ENCODE results near the gene SCN3A. TPM values are rescaled to one million over a fixed set of nuclear protein-coding genes. Genes with fewer than 3 reads are reported as not detected.

The SCN3A gene
- total RNA-seq, 2 donors from 2014 or later = 0.40 to 0.80 TPM

- no peak for DNase-seq
- intact Hi-C loops (cut with DNase I) = loop anchor here (10.0 kb wide), 1 partner anchor 187 kb away; no protein-coding TSS in a partner anchor
- Histone ChIP-seq H3K9me3 (no peaks in the 10 kb centered on the region), H3K4me3 (no peak overlapping the region), H3K4me1 (no peaks in the 10 kb centered on the region), H3K36me3 (no peaks in the 10 kb centered on the region), H3K27ac (no peak overlapping the region), H3K27me3 (no peaks in the 10 kb centered on the region), H3K9ac (ENCODE audit: low read depth in 2 of 2, low read length in 2 of 2) (no peak overlapping the region)
- no peak for TF ChIP-seq CTCF (IDR thresholded peaks at IDR 0.05)
Measured at GRCh38 chr2:165202239-165202638, 1.6 kb downstream of the SCN3A start.

- Histone ChIP-seq H3K4me3 (no peak overlapping the region), H3K4me1 (no peaks in the 10 kb centered on the region), H3K27ac (no peak overlapping the region), H3K9me3 (no peaks in the 10 kb centered on the region), H3K36me3 (no peaks in the 10 kb centered on the region), H3K27me3 (no peaks in the 10 kb centered on the region), H3K9ac (ENCODE audit: low read depth in 2 of 2, low read length in 2 of 2) (no peak overlapping the region)
- intact Hi-C loops (cut with DNase I) = no loop called here
- no peak for DNase-seq
- no peak for TF ChIP-seq CTCF (IDR thresholded peaks at IDR 0.05)
Measured at GRCh38 chr2:165198181-165198580, 5.7 kb downstream of the SCN3A start.

GRCh38 chr2:165197346-165197745 lies 6.5 kb downstream of the SCN3A start:
- DNase-seq = no peak
- no peak overlapping the region for H3K4me3 ChIP-seq
- intact Hi-C loops (cut with DNase I) = no loop called here
- no peak overlapping the region for H3K27ac ChIP-seq
- no peaks in the 10 kb centered on the region for H3K27me3 ChIP-seq
- no peak overlapping the region for H3K9ac ChIP-seq (ENCODE audit: low read depth in 2 of 2, low read length in 2 of 2)
- no peak for TF ChIP-seq CTCF (IDR thresholded peaks at IDR 0.05)
- H3K9me3 ChIP-seq = no peaks in the 10 kb centered on the region
- H3K36me3 ChIP-seq = no peaks in the 10 kb centered on the region
- H3K4me1 ChIP-seq = no peaks in the 10 kb centered on the region

GRCh38 chr2:165196411-165196810 lies 7.4 kb downstream of the SCN3A start:
- Histone ChIP-seq H3K4me3 (no peak overlapping the region), H3K9me3 (no peaks in the 10 kb centered on the region), H3K27me3 (no peaks in the 10 kb centered on the region), H3K27ac (no peak overlapping the region), H3K9ac (ENCODE audit: low read depth in 2 of 2, low read length in 2 of 2) (no peak overlapping the region), H3K36me3 (no peaks in the 10 kb centered on the region), H3K4me1 (no peaks in the 10 kb centered on the region)
- no peak for DNase-seq
- intact Hi-C loops (cut with DNase I) = no loop called here
- TF ChIP-seq CTCF (IDR thresholded peaks at IDR 0.05) = no peak

GRCh38 chr2:165193178-165193777 lies 10.6 kb downstream of the SCN3A start:
- H3K9me3 ChIP-seq = no peaks in the 10 kb centered on the region
- H3K27ac ChIP-seq = no peak overlapping the region
- no peak overlapping the region for H3K4me3 ChIP-seq
- no peaks in the 10 kb centered on the region for H3K4me1 ChIP-seq
- no peak for TF ChIP-seq CTCF (IDR thresholded peaks at IDR 0.05)
- intact Hi-C loops (cut with DNase I) = no loop called here
- H3K27me3 ChIP-seq = no peaks in the 10 kb centered on the region
- H3K9ac ChIP-seq (ENCODE audit: low read depth in 2 of 2, low read length in 2 of 2) = no peak overlapping the region
- no peaks in the 10 kb centered on the region for H3K36me3 ChIP-seq
- DNase-seq = no peak
